ENCODE results near the gene CDHR3.

DNA sequence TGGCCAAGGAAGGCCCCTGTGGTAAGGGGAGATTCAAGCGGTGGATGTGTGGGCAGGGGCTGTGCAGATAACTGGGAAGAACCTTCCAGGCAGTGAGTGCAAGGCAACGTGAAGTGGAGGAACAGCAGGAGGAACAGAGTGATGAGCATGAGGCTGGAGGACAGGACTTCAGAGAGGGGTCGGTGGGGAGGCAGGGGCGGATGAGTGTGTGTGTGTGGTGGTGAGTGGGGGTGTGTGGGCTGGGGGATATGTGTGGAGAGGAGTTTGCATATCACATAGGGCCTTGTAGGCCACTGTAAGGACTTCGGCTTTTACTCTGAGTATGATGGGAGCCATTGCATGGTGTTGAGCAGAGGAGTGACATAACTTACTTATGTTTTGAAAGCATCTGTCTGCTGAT is 75.2 kb downstream of the CDHR3 start:
- TF ChIP-seq, protein P1, sequence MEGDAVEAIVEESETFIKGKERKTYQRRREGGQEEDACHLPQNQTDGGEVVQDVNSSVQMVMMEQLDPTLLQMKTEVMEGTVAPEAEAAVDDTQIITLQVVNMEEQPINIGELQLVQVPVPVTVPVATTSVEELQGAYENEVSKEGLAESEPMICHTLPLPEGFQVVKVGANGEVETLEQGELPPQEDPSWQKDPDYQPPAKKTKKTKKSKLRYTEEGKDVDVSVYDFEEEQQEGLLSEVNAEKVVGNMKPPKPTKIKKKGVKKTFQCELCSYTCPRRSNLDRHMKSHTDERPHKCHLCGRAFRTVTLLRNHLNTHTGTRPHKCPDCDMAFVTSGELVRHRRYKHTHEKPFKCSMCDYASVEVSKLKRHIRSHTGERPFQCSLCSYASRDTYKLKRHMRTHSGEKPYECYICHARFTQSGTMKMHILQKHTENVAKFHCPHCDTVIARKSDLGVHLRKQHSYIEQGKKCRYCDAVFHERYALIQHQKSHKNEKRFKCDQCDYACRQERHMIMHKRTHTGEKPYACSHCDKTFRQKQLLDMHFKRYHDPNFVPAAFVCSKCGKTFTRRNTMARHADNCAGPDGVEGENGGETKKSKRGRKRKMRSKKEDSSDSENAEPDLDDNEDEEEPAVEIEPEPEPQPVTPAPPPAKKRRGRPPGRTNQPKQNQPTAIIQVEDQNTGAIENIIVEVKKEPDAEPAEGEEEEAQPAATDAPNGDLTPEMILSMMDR (IDR thresholded peaks at IDR 0.05) = no peak
- TF ChIP-seq POLR2A (IDR thresholded peaks at IDR 0.05) = no peak
